Left lung (tissue), 10 donors: ENCODE measurements around the gene TPST2. TPM values are rescaled to one million over a fixed set of nuclear protein-coding genes. Genes with fewer than 3 reads are reported as not detected.
A peak's percentile ranks its signal among the peaks of the same experiment; 100 is the strongest.

Experiments
- ATAC-seq: fragments of 200-7000 bp; cut with Tn5 transposase; one replicate; pipeline ENCODE4 v1.9.1; 2020; ENCODE audit warnings: moderate library complexity
- DNase-seq, 4 donors: peaks; one replicate each; pipeline ENCODE4 v3.0.0-alpha.2; 2013 to 2020
- H3K27ac ChIP-seq, 2 donors: fragments of 200-600 bp; sonication (generic) in 1 of 2; one replicate each; pipeline versions ENCODE4 v1.5.0 to v1.8.0; 2020 to 2021
- H3K27me3 ChIP-seq, 2 donors: fragments of 200-600 bp; sonication (generic) in 1 of 2; one replicate each; pipeline versions ENCODE4 v1.5.0 to v1.8.0; 2020 to 2021
- H3K36me3 ChIP-seq, 2 donors: fragments of 200-600 bp; sonication (generic) in 1 of 2; one replicate each; pipeline versions ENCODE4 v1.5.0 to v1.8.0; 2020 to 2021
- H3K4me1 ChIP-seq, 2 donors: fragments of 200-600 bp; one replicate each; pipeline ENCODE4 v1.8.0; 2021
- H3K4me3 ChIP-seq, 2 donors: fragments of 200-600 bp; sonication (generic) in 1 of 2; one replicate each; pipeline versions ENCODE4 v1.5.0 to v1.8.0; 2020 to 2021; ENCODE audit warnings: mild to moderate bottlenecking in 1 of 2
- H3K9me3 ChIP-seq, 2 donors: fragments of 200-600 bp; sonication (generic) in 1 of 2; one replicate each; pipeline versions ENCODE4 v1.5.0 to v1.8.0; 2020 to 2021
- CTCF ChIP-seq, 2 donors: fragments of 200-600 bp; sonication (generic) in 1 of 2; IDR thresholded peaks; one replicate each; pipeline versions ENCODE4 v1.5.0 to v1.8.0; 2021; ENCODE audit warnings: antibody characterized with exemption in 2 of 2
- intact Hi-C, 2 donors: fragments of 100-400 bp; cut with DNase I; formaldehyde crosslinking; loops; one replicate each; pipeline versions ENCODE4 v1.11.2 to v1.14.2; 2022
- polyA plus RNA-seq, 6 donors: library from polyadenylated mRNA; unstranded; fragments of 120-200 nt; gene quantifications; one replicate each; pipeline ENCODE4 v1.2.1, GENCODE V29; 2013; ENCODE audit not compliant: insufficient read length in 6 of 6
- total RNA-seq, 2 donors: library from RNA; stranded (reverse); fragmentation: NEBNext Ultra II Directional; extraction: Animal tissue kit (Norgen Biotek cat#: 25700); gene quantifications; one replicate each; pipeline ENCODE4 v1.2.1, GENCODE V29; 2021
- donor health status: DM: no; HTN: yes; CAD: no.
- donor health status: DM: no; HTN: no; CAD: no.

The TPST2 gene
- total and polyA plus RNA-seq, 8 donors, result 23.3 to 69.0 (median 29.0) TPM

GRCh38 chr22:26541167-26541819 is 48.6 kb downstream of the TPST2 start:
- ATAC-seq (no peak), DNase-seq (no peak)
- H3K9me3 ChIP-seq, result no peaks in the 10 kb centered on the region

GRCh38 chr22:26540119-26540518 is 49.8 kb downstream of the TPST2 start:
- H3K36me3 ChIP-seq, result peaks cover 0 to 85% of the 10 kb centered on the region in 2 donors
- no peak overlapping the region for H3K4me3 ChIP-seq
- no peaks in the 10 kb centered on the region for H3K9me3 ChIP-seq
- peaks cover 0 to 26% of the 10 kb centered on the region in 2 donors for H3K4me1 ChIP-seq
- ATAC-seq (no peak), DNase-seq (no peak)
- no peaks in the 10 kb centered on the region for H3K27me3 ChIP-seq
- intact Hi-C loops, result no loop called here
- no peak overlapping the region for H3K27ac ChIP-seq
- TF ChIP-seq CTCF (IDR thresholded peaks at IDR 0.05), result no peak

More at GRCh38 chr22:26541167-26541819, 48.6 kb downstream of the TPST2 start:
- no peak overlapping the region for H3K4me3 ChIP-seq
- peaks cover under 1 to 27% of the 10 kb centered on the region in 2 donors for H3K4me1 ChIP-seq
- H3K27ac ChIP-seq, result no peak overlapping the region
- H3K36me3 ChIP-seq, result peaks cover 0 to 75% of the 10 kb centered on the region in 2 donors
- intact Hi-C loops, result no loop called here
- H3K27me3 ChIP-seq, result no peaks in the 10 kb centered on the region
- no peak for TF ChIP-seq CTCF (IDR thresholded peaks at IDR 0.05)

GRCh38 chr22:26536762-26537134 is 53.2 kb downstream of the TPST2 start:
- no peak for TF ChIP-seq CTCF (IDR thresholded peaks at IDR 0.05)
- intact Hi-C loops, result no loop called here
- H3K36me3 ChIP-seq, result peaks cover 0 to 97% of the 10 kb centered on the region in 2 donors
- H3K27ac ChIP-seq, result no peak overlapping the region
- DNase-seq (no peak), ATAC-seq (no peak)
- no peaks in the 10 kb centered on the region for H3K27me3 ChIP-seq
- H3K4me3 ChIP-seq, result no peak overlapping the region
- peaks cover 0 to 25% of the 10 kb centered on the region in 2 donors for H3K4me1 ChIP-seq
- H3K9me3 ChIP-seq, result no peaks in the 10 kb centered on the region

GRCh38 chr22:26536056-26536761 is 53.7 kb downstream of the TPST2 start:
- DNase-seq, result no peak
- peaks cover 0 to 25% of the 10 kb centered on the region in 2 donors for H3K4me1 ChIP-seq
- no peaks in the 10 kb centered on the region for H3K9me3 ChIP-seq
- TF ChIP-seq CTCF (IDR thresholded peaks at IDR 0.05), result no peak
- no peak overlapping the region for H3K4me3 ChIP-seq
- H3K27me3 ChIP-seq, result no peaks in the 10 kb centered on the region
- H3K36me3 ChIP-seq, result peaks cover 0 to 97% of the 10 kb centered on the region in 2 donors
- H3K27ac ChIP-seq, result peak overlapping the region in 1 of 2 donors; percentile 83
- intact Hi-C loops, result no loop called here
- ATAC-seq, result no peak

- intact Hi-C loops, result no loop called here
- H3K4me3 ChIP-seq, result no peak overlapping the region
- DNase-seq (no peak), ATAC-seq (no peak)
- no peak for TF ChIP-seq CTCF (IDR thresholded peaks at IDR 0.05)
- peaks cover 0 to 28% of the 10 kb centered on the region in 2 donors for H3K4me1 ChIP-seq
- no peaks in the 10 kb centered on the region for H3K9me3 ChIP-seq
- H3K36me3 ChIP-seq, result peaks cover 0 to 96% of the 10 kb centered on the region in 2 donors
- H3K27me3 ChIP-seq, result no peaks in the 10 kb centered on the region
- peak overlapping the region in 1 of 2 donors; percentile 83 for H3K27ac ChIP-seq
Observed at GRCh38 chr22:26535603-26535908, 54.4 kb downstream of the TPST2 start.
